K562 (cell line): Measurements from ENCODE around the gene LRP10. TPM values are rescaled to one million over a fixed set of nuclear protein-coding genes. Genes with fewer than 3 reads are reported as not detected.

Experiments used
- DACH1 ChIP-seq: fragments of 450-650 bp; IDR thresholded peaks from 2 replicates; pipeline ENCODE4 v1.6.1; 2018; ENCODE audit not compliant: partially characterized antibody
- EP400 ChIP-seq: fragments of 450-650 bp; IDR thresholded peaks from 2 replicates; pipeline ENCODE4 v1.6.1; 2017; ENCODE audit warnings: antibody characterized with exemption, mild to moderate bottlenecking, moderate library complexity
- HCFC1 ChIP-seq: IDR thresholded peaks from 2 replicates; pipeline ENCODE4 v1.6.1; 2012; ENCODE audit warnings: low read depth, low read length, improper control_type of control experiment
- HMGN3 ChIP-seq: IDR thresholded peaks from 2 replicates; pipeline ENCODE4 v1.6.1; 2011; ENCODE audit warnings: borderline replicate concordance, low read depth, mild to moderate bottlenecking, mixed read lengths, low read length; ENCODE audit not compliant: insufficient read length; ENCODE audit errors: extremely low read depth
- RAD21 ChIP-seq, 2 experiments: fragments of 250-450 bp in 1 of 2; fragments of 450-650 bp in 1 of 2; sonication (Bioruptor Pico) in 1 of 2; formaldehyde crosslinking in 1 of 2; IDR thresholded peaks in 1 of 2; conservative IDR thresholded peaks in 1 of 2; 2 replicates each; pipeline versions ENCODE4 v1.4.0 to v1.8.0; 2020 to 2022; ENCODE audit warnings: mild to moderate bottlenecking in 2 of 2, moderate library complexity in 1 of 2
- RBM14 ChIP-seq: fragments of 200-400 bp; formaldehyde crosslinking; IDR thresholded peaks from 2 replicates; pipeline ENCODE4 v1.6.1; 2018; ENCODE audit warnings: low read depth, mild to moderate bottlenecking, low read length, moderate library complexity, borderline replicate concordance; ENCODE audit not compliant: insufficient read depth
- SMARCE1 ChIP-seq: fragments of 450-650 bp; IDR thresholded peaks from 2 replicates; pipeline ENCODE4 v1.7.1; 2016; ENCODE audit warnings: mild to moderate bottlenecking
- TAF15 ChIP-seq: fragments of 200-400 bp; formaldehyde crosslinking; IDR thresholded peaks from 2 replicates; pipeline ENCODE4 v1.6.1; 2017; ENCODE audit warnings: mild to moderate bottlenecking, low read depth, low read length, moderate library complexity
- ZKSCAN8 ChIP-seq: fragments of 200-800 bp; sonication (Bioruptor generic); IDR thresholded peaks from 2 replicates; pipeline ENCODE4 v1.6.1; 2016; ENCODE audit warnings: missing genetic modification characterization, missing compliant biosample characterization
- ZNF584 ChIP-seq: fragments of 200-800 bp; sonication (Bioruptor generic); IDR thresholded peaks from 2 replicates; pipeline ENCODE4 v1.6.1; 2016; ENCODE audit warnings: low read depth, mild to moderate bottlenecking, missing genetic modification characterization, missing compliant biosample characterization
- ZNF699 ChIP-seq: fragments of 250-450 bp; sonication (Bioruptor Pico); IDR thresholded peaks from 2 replicates; pipeline ENCODE4 v1.8.0; 2021; ENCODE audit warnings: mild to moderate bottlenecking, moderate library complexity; ENCODE audit not compliant: insufficient replicate concordance
- polyA plus RNA-seq, 8 experiments: library from polyadenylated mRNA; depleted of rRNA in 4 of 8; stranded (reverse) in 5 of 8; unstranded in 3 of 8; fragments of >200 nt; fragmentation: Nextera tagmentation in 2 of 8; fragmentation: Illumina TruSeq in 1 of 8; extraction: Ambion mirVana in 2 of 8; extraction: Trizol in 1 of 8; gene quantifications; 2 replicates each; pipeline versions ENCODE4 v1.2.1 to v1.2.3, GENCODE V29; 2011 to 2014; ENCODE audit warnings: inconsistent platforms in 1 of 8, missing spikeins in 1 of 8
- total RNA-seq, 7 experiments: library from RNA; depleted of rRNA in 6 of 7; stranded (reverse); fragments of >200 nt in 6 of 7; fragmentation: Illumina TruSeq in 2 of 7; extraction: Trizol in 2 of 7; gene quantifications; 2 replicates each; pipeline versions ENCODE4 v1.2.1 to v1.2.3, GENCODE V29; 2011 to 2021; ENCODE audit warnings: low replicate concordance in 1 of 7
- TF ChIP-seq, protein P1 (sequence below), 3 experiments: IDR thresholded peaks in 2 of 3; conservative IDR thresholded peaks in 1 of 3; 2 replicates each; pipeline ENCODE4 v1.5.1; 2011 to 2012; ENCODE audit warnings: low read length in 3 of 3, mild to moderate bottlenecking in 3 of 3, control low read depth in 2 of 3, improper control_type of control experiment in 1 of 3, inconsistent platforms in 1 of 3, low read depth in 1 of 3, mixed read lengths in 1 of 3, moderate library complexity in 1 of 3; ENCODE audit not compliant: insufficient read depth in 2 of 3
- TF ChIP-seq, protein P2 (sequence below): fragments of 450-650 bp; IDR thresholded peaks from 2 replicates; pipeline ENCODE4 v1.6.1; 2017; ENCODE audit warnings: mild to moderate bottlenecking, moderate library complexity
- TF ChIP-seq, protein P3 (sequence below): IDR thresholded peaks from 2 replicates; pipeline ENCODE4 v1.6.1; 2011; ENCODE audit warnings: borderline replicate concordance, low read depth, mild to moderate bottlenecking, moderate library complexity, low read length; ENCODE audit not compliant: insufficient read depth, poor library complexity, severe bottlenecking
- TF ChIP-seq, protein P4 (sequence below): fragments of 250-450 bp; sonication (Bioruptor Pico); IDR thresholded peaks from 2 replicates; pipeline ENCODE4 v1.5.0; 2022; ENCODE audit warnings: mild to moderate bottlenecking
- TF ChIP-seq, protein P5 (sequence below): sonication (generic); formaldehyde crosslinking; IDR thresholded peaks from 2 replicates; pipeline ENCODE4 v1.8.0; 2022; ENCODE audit warnings: mild to moderate bottlenecking, missing genetic modification reagents

LRP10 gene
- total and polyA plus RNA-seq, 9 of the 15 experiments (the other 6 are each of a cell fraction or from before 2014, with no cell fraction given) = 1.3 to 45.5 (median 10.9) TPM

DNA sequence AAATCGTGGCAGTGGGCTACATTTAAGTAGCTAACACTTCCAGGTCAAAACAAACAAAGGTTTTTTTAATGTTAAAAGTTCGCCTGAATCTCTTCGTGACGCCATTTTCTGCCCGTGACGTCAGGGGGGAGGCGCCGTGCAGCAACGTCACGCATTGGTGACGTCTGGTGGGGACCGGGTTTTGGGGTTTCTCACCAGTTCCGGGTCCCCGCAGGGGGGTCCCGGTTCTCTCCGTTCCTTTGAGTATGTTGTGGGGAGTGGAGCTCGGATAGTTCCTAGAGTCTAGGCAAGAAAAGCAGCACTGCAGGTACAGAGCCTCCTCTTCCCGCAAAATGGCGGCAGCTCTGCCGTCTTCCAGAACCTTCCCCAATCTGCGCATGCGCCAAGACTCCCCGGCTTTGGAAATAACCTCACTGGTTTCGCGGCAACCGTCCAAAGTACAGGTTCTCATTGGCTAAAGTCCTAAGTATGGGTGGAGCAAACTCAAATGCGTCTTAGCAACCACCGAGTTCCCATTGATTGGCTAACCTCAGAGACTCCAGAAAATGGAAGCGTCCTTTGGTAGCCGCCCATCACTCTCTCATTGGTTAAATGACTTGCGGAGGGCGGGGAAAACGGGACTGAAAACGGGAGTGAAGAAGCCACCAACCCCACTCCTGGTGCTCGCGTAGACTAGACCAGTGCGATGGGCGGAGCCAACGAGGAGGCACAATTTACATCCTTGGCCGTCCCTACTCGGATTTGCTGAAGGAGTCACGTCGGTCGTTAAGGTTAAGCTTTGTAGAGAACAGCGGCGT is 47.5 kb downstream of the LRP10 start, which contains the start of gene RBM23 (continued):
- TF ChIP-seq, protein P1, sequence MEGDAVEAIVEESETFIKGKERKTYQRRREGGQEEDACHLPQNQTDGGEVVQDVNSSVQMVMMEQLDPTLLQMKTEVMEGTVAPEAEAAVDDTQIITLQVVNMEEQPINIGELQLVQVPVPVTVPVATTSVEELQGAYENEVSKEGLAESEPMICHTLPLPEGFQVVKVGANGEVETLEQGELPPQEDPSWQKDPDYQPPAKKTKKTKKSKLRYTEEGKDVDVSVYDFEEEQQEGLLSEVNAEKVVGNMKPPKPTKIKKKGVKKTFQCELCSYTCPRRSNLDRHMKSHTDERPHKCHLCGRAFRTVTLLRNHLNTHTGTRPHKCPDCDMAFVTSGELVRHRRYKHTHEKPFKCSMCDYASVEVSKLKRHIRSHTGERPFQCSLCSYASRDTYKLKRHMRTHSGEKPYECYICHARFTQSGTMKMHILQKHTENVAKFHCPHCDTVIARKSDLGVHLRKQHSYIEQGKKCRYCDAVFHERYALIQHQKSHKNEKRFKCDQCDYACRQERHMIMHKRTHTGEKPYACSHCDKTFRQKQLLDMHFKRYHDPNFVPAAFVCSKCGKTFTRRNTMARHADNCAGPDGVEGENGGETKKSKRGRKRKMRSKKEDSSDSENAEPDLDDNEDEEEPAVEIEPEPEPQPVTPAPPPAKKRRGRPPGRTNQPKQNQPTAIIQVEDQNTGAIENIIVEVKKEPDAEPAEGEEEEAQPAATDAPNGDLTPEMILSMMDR (IDR thresholded peaks at IDR 0.05 in 2 of 3, conservative IDR thresholded peaks at IDR 0.05 in 1 of 3; ENCODE audit: insufficient read depth in 2 of 3, low read depth in 1 of 3, low read length in 3 of 3) = peak in 1 of 3 experiments; percentile 8; a peak in 1 of 6 replicates
- no peak for TF ChIP-seq ZNF699 (CRISPR knock-in tag)
- TF ChIP-seq, protein P2, sequence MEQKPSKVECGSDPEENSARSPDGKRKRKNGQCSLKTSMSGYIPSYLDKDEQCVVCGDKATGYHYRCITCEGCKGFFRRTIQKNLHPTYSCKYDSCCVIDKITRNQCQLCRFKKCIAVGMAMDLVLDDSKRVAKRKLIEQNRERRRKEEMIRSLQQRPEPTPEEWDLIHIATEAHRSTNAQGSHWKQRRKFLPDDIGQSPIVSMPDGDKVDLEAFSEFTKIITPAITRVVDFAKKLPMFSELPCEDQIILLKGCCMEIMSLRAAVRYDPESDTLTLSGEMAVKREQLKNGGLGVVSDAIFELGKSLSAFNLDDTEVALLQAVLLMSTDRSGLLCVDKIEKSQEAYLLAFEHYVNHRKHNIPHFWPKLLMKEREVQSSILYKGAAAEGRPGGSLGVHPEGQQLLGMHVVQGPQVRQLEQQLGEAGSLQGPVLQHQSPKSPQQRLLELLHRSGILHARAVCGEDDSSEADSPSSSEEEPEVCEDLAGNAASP = no peak
- TF ChIP-seq RBM14 = no peak
- TF ChIP-seq EP400 = peak; percentile 91
- TF ChIP-seq RAD21 (CRISPR knock-in tag; conservative IDR thresholded peaks at IDR 0.05 in 1 of 2, IDR thresholded peaks at IDR 0.05 in 1 of 2) = no peak
- TF ChIP-seq ZNF584 (CRISPR knock-in tag) = no peak
- TF ChIP-seq HCFC1 = peak; percentile 37; the same call in 1 of the 2 replicates
- TF ChIP-seq HMGN3 = no peak
- no peak for TF ChIP-seq SMARCE1
- no peak for TF ChIP-seq ZKSCAN8 (CRISPR knock-in tag)
- TF ChIP-seq, protein P3, sequence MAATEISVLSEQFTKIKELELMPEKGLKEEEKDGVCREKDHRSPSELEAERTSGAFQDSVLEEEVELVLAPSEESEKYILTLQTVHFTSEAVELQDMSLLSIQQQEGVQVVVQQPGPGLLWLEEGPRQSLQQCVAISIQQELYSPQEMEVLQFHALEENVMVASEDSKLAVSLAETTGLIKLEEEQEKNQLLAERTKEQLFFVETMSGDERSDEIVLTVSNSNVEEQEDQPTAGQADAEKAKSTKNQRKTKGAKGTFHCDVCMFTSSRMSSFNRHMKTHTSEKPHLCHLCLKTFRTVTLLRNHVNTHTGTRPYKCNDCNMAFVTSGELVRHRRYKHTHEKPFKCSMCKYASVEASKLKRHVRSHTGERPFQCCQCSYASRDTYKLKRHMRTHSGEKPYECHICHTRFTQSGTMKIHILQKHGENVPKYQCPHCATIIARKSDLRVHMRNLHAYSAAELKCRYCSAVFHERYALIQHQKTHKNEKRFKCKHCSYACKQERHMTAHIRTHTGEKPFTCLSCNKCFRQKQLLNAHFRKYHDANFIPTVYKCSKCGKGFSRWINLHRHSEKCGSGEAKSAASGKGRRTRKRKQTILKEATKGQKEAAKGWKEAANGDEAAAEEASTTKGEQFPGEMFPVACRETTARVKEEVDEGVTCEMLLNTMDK = no peak
- TF ChIP-seq, protein P4, sequence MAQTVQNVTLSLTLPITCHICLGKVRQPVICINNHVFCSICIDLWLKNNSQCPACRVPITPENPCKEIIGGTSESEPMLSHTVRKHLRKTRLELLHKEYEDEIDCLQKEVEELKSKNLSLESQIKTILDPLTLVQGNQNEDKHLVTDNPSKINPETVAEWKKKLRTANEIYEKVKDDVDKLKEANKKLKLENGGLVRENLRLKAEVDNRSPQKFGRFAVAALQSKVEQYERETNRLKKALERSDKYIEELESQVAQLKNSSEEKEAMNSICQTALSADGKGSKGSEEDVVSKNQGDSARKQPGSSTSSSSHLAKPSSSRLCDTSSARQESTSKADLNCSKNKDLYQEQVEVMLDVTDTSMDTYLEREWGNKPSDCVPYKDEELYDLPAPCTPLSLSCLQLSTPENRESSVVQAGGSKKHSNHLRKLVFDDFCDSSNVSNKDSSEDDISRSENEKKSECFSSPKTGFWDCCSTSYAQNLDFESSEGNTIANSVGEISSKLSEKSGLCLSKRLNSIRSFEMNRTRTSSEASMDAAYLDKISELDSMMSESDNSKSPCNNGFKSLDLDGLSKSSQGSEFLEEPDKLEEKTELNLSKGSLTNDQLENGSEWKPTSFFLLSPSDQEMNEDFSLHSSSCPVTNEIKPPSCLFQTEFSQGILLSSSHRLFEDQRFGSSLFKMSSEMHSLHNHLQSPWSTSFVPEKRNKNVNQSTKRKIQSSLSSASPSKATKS (CRISPR knock-in tag) = no peak
- no peak for TF ChIP-seq TAF15
- no peak for TF ChIP-seq DACH1
- TF ChIP-seq, protein P5, sequence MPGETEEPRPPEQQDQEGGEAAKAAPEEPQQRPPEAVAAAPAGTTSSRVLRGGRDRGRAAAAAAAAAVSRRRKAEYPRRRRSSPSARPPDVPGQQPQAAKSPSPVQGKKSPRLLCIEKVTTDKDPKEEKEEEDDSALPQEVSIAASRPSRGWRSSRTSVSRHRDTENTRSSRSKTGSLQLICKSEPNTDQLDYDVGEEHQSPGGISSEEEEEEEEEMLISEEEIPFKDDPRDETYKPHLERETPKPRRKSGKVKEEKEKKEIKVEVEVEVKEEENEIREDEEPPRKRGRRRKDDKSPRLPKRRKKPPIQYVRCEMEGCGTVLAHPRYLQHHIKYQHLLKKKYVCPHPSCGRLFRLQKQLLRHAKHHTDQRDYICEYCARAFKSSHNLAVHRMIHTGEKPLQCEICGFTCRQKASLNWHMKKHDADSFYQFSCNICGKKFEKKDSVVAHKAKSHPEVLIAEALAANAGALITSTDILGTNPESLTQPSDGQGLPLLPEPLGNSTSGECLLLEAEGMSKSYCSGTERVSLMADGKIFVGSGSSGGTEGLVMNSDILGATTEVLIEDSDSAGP = no peak
